ENCODE measurements around the gene TPPP3. TPM values are rescaled to one million over a fixed set of nuclear protein-coding genes. Genes with fewer than 3 reads are reported as not detected.

TPPP3 gene
- polyA plus RNA-seq, 1 of the 3 experiments (the other 2 are of a cell fraction) = 33.5 TPM

DNA sequence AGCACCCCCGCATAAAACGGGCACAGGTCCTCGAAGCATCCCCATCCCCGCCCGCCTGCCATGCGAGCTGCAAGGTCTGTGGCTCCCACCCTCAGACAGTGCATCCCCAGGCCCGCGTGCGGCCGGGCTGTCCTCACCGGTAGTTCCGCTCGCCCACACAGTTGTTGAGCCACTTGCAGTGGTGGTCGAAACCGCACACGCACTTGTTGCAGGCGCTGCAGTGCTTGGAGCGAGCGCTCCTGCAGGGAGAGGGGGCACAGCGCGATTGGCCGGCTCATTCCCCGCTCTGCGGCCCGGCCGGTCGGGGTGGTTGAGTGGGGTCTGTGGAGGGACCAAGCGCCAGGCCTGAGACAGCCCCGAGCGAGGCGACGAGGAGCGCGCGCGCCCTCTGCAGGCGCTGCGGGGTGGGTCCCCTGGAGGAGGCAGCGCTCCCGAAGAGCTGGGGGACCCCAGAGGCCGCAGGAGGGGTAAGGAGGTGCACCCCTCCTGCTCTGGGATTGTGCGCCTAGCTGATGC, 6.0 kb upstream of the TPPP3 start (continued):
- TF ChIP-seq, protein P1, sequence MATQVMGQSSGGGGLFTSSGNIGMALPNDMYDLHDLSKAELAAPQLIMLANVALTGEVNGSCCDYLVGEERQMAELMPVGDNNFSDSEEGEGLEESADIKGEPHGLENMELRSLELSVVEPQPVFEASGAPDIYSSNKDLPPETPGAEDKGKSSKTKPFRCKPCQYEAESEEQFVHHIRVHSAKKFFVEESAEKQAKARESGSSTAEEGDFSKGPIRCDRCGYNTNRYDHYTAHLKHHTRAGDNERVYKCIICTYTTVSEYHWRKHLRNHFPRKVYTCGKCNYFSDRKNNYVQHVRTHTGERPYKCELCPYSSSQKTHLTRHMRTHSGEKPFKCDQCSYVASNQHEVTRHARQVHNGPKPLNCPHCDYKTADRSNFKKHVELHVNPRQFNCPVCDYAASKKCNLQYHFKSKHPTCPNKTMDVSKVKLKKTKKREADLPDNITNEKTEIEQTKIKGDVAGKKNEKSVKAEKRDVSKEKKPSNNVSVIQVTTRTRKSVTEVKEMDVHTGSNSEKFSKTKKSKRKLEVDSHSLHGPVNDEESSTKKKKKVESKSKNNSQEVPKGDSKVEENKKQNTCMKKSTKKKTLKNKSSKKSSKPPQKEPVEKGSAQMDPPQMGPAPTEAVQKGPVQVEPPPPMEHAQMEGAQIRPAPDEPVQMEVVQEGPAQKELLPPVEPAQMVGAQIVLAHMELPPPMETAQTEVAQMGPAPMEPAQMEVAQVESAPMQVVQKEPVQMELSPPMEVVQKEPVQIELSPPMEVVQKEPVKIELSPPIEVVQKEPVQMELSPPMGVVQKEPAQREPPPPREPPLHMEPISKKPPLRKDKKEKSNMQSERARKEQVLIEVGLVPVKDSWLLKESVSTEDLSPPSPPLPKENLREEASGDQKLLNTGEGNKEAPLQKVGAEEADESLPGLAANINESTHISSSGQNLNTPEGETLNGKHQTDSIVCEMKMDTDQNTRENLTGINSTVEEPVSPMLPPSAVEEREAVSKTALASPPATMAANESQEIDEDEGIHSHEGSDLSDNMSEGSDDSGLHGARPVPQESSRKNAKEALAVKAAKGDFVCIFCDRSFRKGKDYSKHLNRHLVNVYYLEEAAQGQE (IDR thresholded peaks at IDR 0.05; ENCODE audit: low read depth, low read length) = no peak
- TF ChIP-seq FOXJ3 (CRISPR knock-in tag; IDR thresholded peaks at IDR 0.05) (no peak), SIN3A (IDR thresholded peaks at IDR 0.05; ENCODE audit: borderline replicate concordance, low read depth, low read length) (no peak), GATA2 (CRISPR knock-in tag; IDR thresholded peaks at IDR 0.05) (no peak), RCOR1 (IDR thresholded peaks at IDR 0.05; ENCODE audit: low read length) (no peak), TCF12 (IDR thresholded peaks at IDR 0.05) (no peak), RAD21 (IDR thresholded peaks at IDR 0.05; ENCODE audit: low read length) (0 out of 2 replicates have a peak, but pooled peaks have one; percentile 17), CHD2 (IDR thresholded peaks at IDR 0.05; ENCODE audit: low read length, partially characterized antibody) (no peak)

GRCh38 chr16:67398546-67399217, 5.4 kb upstream of the TPPP3 start:
- Histone ChIP-seq H3K36me3 (replicated peaks in 1 of 2; ENCODE audit: control insufficient read depth in 1 of 2, insufficient read depth in 2 of 2, low read length in 1 of 2) (no peaks in the 10 kb centered on the region), H3K27me3 (ENCODE audit: insufficient read depth) (no peaks in the 10 kb centered on the region), H4K20me1 (ENCODE audit: insufficient read depth) (no peaks in the 10 kb centered on the region), H3K9ac (no peak overlapping the region), H3K9me2 (no peaks in the 10 kb centered on the region), H3K4me2 (no peak overlapping the region), H3K27ac (ENCODE audit: low read depth in 2 of 2, low read length in 1 of 2) (no peak overlapping the region), H3F3A (replicated peaks; ENCODE audit: insufficient read depth) (peaks cover 5% of the 10 kb centered on the region), H3K4me3 (ENCODE audit: low read depth in 2 of 2, low read length in 1 of 2) (no peak overlapping the region), H3K79me2 (ENCODE audit: insufficient read depth) (no peaks in the 10 kb centered on the region), H3K4me1 (ENCODE audit: control insufficient read depth in 1 of 2, insufficient read depth in 2 of 2, low read depth in 1 of 2, low read length in 1 of 2) (peaks cover 5 to 43% of the 10 kb centered on the region in 2 experiments; a peak in 2 of 4 replicates), H3K9me3 (no peaks in the 10 kb centered on the region), H2AFZ (ENCODE audit: low read depth) (no peak overlapping the region)
- WGBS (ENCODE audit: low lambda C conversion rate) = 98% methylated on average over 15 of the region's 19 CpGs
- TF ChIP-seq MAX (IDR thresholded peaks at IDR 0.05; ENCODE audit: low read depth) = no peak
- TF ChIP-seq SIN3A (IDR thresholded peaks at IDR 0.05; ENCODE audit: borderline replicate concordance, low read depth, low read length) = no peak
- no peak for TF ChIP-seq RFX5 (IDR thresholded peaks at IDR 0.05; ENCODE audit: low read length)
- no peak for TF ChIP-seq GABPA (IDR thresholded peaks at IDR 0.05; ENCODE audit: low read depth)
- no peak for TF ChIP-seq NRF1 (IDR thresholded peaks at IDR 0.05; ENCODE audit: low read depth, low read length)
- TF ChIP-seq RXRA (IDR thresholded peaks at IDR 0.05; ENCODE audit: borderline replicate concordance, low read depth) = no peak
- TF ChIP-seq, protein P1 (IDR thresholded peaks at IDR 0.05; ENCODE audit: low read depth, low read length) = no peak
- no peak for TF ChIP-seq YY1 (IDR thresholded peaks at IDR 0.05; ENCODE audit: low read depth)
- no peak for TF ChIP-seq FOXM1 (IDR thresholded peaks at IDR 0.05; ENCODE audit: low read depth)
- TF ChIP-seq EZH2phosphoT487 (IDR thresholded peaks at IDR 0.05; ENCODE audit: borderline replicate concordance, low read depth) = no peak
- TF ChIP-seq POLR2AphosphoS5 (IDR thresholded peaks at IDR 0.05; ENCODE audit: low read depth, low read length) = no peak
- no peak for TF ChIP-seq RCOR1 (IDR thresholded peaks at IDR 0.05; ENCODE audit: low read length)
- TF ChIP-seq EP300 (IDR thresholded peaks at IDR 0.05; ENCODE audit: borderline replicate concordance in 1 of 2, low read depth in 1 of 2, low read length in 1 of 2) = no peak
- no peak for TF ChIP-seq FOSL2 (IDR thresholded peaks at IDR 0.05; ENCODE audit: borderline replicate concordance, low read depth)
- DNase-seq = no peak
- POLR2A ChIA-PET = no interaction called here
- CTCF ChIA-PET = interaction anchor here (1.1 to 1.8 kb wide), 3 partner anchors 9 to 72 kb away, joined by 4 to 6 read pairs (median 5); partner anchors contain the start of genes KCTD19, LRRC36 and ZDHHC1
